HG02970 (cell line): ENCODE measurements around the gene OBP2B.
"Not testable (repeated sequence)": the region's sequence is repeated elsewhere in the genome, so short reads cannot be mapped to it uniquely, and the experiment has no call there.

Source experiments
- ATAC-seq: cut with Tn5 transposase; IDR thresholded peaks from one replicate; pipeline ENCODE4 v1.9.1; 2021; ENCODE audit warnings: mild to moderate bottlenecking, moderate library complexity, moderate number of reproducible peaks; ENCODE audit not compliant: unreplicated experiment, low FRiP score

OBP2B gene

GRCh38 chr9:133171161-133171961, 37.7 kb downstream of the OBP2B start:
- ATAC-seq: no peak

GRCh38 chr9:133170716-133171115, 38.3 kb downstream of the OBP2B start:
- no peak for ATAC-seq

GRCh38 chr9:133169687-133170086, 39.4 kb downstream of the OBP2B start:
- not testable (repeated sequence) for ATAC-seq

- no peak for ATAC-seq
These were observed 39.9 kb downstream of the OBP2B start for GRCh38 chr9:133169102-133169501.

- ATAC-seq: no peak
These were observed 40.6 kb downstream of the OBP2B start for GRCh38 chr9:133168432-133168831.

- no peak for ATAC-seq
These were observed 41.3 kb downstream of the OBP2B start for GRCh38 chr9:133167769-133168168.

GRCh38 chr9:133167096-133167730, 41.8 kb downstream of the OBP2B start:
- no peak for ATAC-seq

- ATAC-seq: no peak
These were observed 42.7 kb downstream of the OBP2B start for GRCh38 chr9:133166392-133166791.

- ATAC-seq: no peak
These were observed 43.7 kb downstream of the OBP2B start for GRCh38 chr9:133165452-133165730.

- ATAC-seq: no peak
These were observed 44.9 kb downstream of the OBP2B start for GRCh38 chr9:133164191-133164590.

GRCh38 chr9:133163504-133164172, 45.4 kb downstream of the OBP2B start, which contains the start of gene GBGT1:
GBGT1 (minus strand) TSS chr9:133163914; CDS start chr9:133162412, 1,502 bp downstream.
- ATAC-seq: no peak

- ATAC-seq: no peak
These were observed 46.1 kb downstream of the OBP2B start for GRCh38 chr9:133162861-133163503.

GRCh38 chr9:133161547-133161950, 47.5 kb downstream of the OBP2B start:
- ATAC-seq: no peak

- ATAC-seq: no peak
These were observed 48.1 kb downstream of the OBP2B start for GRCh38 chr9:133160742-133161546.

- no peak for ATAC-seq
These were observed 50.4 kb downstream of the OBP2B start for GRCh38 chr9:133158695-133159094.
